GM23338 (cell line): Measurements from ENCODE around the gene GPR108. TPM values are rescaled to one million over a fixed set of nuclear protein-coding genes. Genes with fewer than 3 reads are reported as not detected.

Source experiments
- ATAC-seq: fragments of 200-7000 bp; cut with Tn5 transposase; 3 replicates; pipeline ENCODE4 v1.9.1; 2020
- DNase-seq: peaks from one replicate; pipeline ENCODE4 v3.0.0-alpha.2; 2015; ENCODE audit warnings: low spot score
- H2AFZ ChIP-seq: fragments of 200-600 bp; sonication (generic); 2 replicates; pipeline ENCODE4 v1.8.0; 2016; ENCODE audit warnings: antibody characterized with exemption, mild to moderate bottlenecking, moderate library complexity
- H3F3A ChIP-seq: fragments of 200-600 bp; sonication (generic); replicated peaks from 2 replicates; pipeline ENCODE4 v1.8.0; 2017; ENCODE audit warnings: antibody characterized with exemption, mixed run types, low read depth
- H3K27ac ChIP-seq: fragments of 200-600 bp; sonication (generic); 2 replicates; pipeline ENCODE4 v1.6.1; 2016; ENCODE audit warnings: low read depth
- H3K27me3 ChIP-seq: fragments of 200-600 bp; sonication (generic); 2 replicates; pipeline ENCODE4 v1.8.0; 2016; ENCODE audit warnings: mild to moderate bottlenecking, mixed run types, moderate library complexity; ENCODE audit not compliant: insufficient read depth
- H3K36me3 ChIP-seq: fragments of 200-600 bp; sonication (generic); 2 replicates; pipeline ENCODE4 v1.8.0; 2016; ENCODE audit warnings: mild to moderate bottlenecking; ENCODE audit not compliant: insufficient read depth
- H3K4me1 ChIP-seq: fragments of 200-600 bp; sonication (generic); 2 replicates; pipeline ENCODE4 v1.8.0; 2016; ENCODE audit warnings: mild to moderate bottlenecking, moderate library complexity; ENCODE audit not compliant: insufficient read depth
- H3K4me2 ChIP-seq: fragments of 200-600 bp; sonication (generic); 2 replicates; pipeline ENCODE4 v1.7.1; 2017; ENCODE audit warnings: mixed run types
- H3K4me3 ChIP-seq: fragments of 200-600 bp; sonication (generic); 2 replicates; pipeline ENCODE4 v1.6.1; 2016; ENCODE audit warnings: mixed run types
- H3K79me2 ChIP-seq: fragments of 200-600 bp; sonication (generic); replicated peaks from 2 replicates; pipeline ENCODE4 v1.8.0; 2017; ENCODE audit warnings: mild to moderate bottlenecking; ENCODE audit not compliant: insufficient read depth
- H3K9me2 ChIP-seq: fragments of 200-600 bp; sonication (generic); 2 replicates; pipeline ENCODE4 v1.8.0; 2017; ENCODE audit not compliant: insufficient read depth
- H4K20me1 ChIP-seq: fragments of 200-600 bp; sonication (generic); replicated peaks from 2 replicates; pipeline ENCODE4 v1.8.0; 2017; ENCODE audit warnings: mild to moderate bottlenecking; ENCODE audit not compliant: insufficient read depth
- H3K27ac Mint-ChIP-seq: 2 replicates; pipeline ENCODE4 v1.8.0; 2020; ENCODE audit warnings: inconsistent platforms, mild to moderate bottlenecking, moderate library complexity, mixed read lengths
- H3K27me3 Mint-ChIP-seq: 3 replicates; pipeline ENCODE4 v1.8.0; 2022; ENCODE audit warnings: low read depth, mild to moderate bottlenecking, moderate library complexity, mixed read lengths, inconsistent platforms; ENCODE audit not compliant: insufficient read depth, poor library complexity
- H3K36me3 Mint-ChIP-seq: 3 replicates; pipeline ENCODE4 v1.8.0; 2021; ENCODE audit warnings: low read depth, mild to moderate bottlenecking, inconsistent platforms, moderate library complexity, mixed read lengths
- H3K4me1 Mint-ChIP-seq: 3 replicates; pipeline ENCODE4 v1.8.0; 2020; ENCODE audit warnings: mild to moderate bottlenecking, inconsistent platforms, mixed read lengths
- H3K4me3 Mint-ChIP-seq: 3 replicates; pipeline ENCODE4 v1.8.0; 2021; ENCODE audit warnings: moderate library complexity, mild to moderate bottlenecking, inconsistent platforms, mixed read lengths
- H3K9me3 Mint-ChIP-seq: 3 replicates; pipeline ENCODE4 v1.8.0; 2020; ENCODE audit warnings: moderate library complexity, mild to moderate bottlenecking, inconsistent platforms, mixed read lengths
- CREB1 ChIP-seq: fragments of 250-450 bp; sonication (Bioruptor Pico); IDR thresholded peaks from 2 replicates; pipeline ENCODE4 v1.5.0; 2020; ENCODE audit warnings: low read depth, mild to moderate bottlenecking, moderate library complexity
- CTCF ChIP-seq, 2 experiments: fragments of 200-600 bp in 1 of 2; sonication (generic) in 1 of 2; conservative IDR thresholded peaks; 2 replicates each; pipeline versions ENCODE4 v1.5.1 to v1.6.1; 2016 to 2017; ENCODE audit warnings: antibody characterized with exemption in 2 of 2, low read depth in 2 of 2, mild to moderate bottlenecking in 2 of 2, moderate library complexity in 1 of 2
- ETS1 ChIP-seq: IDR thresholded peaks from 2 replicates; pipeline ENCODE4 v1.6.1; 2016; ENCODE audit warnings: antibody characterized with exemption
- EZH2 ChIP-seq: fragments of 200-600 bp; sonication (generic); IDR thresholded peaks from one replicate; pipeline ENCODE4 v1.8.0; 2017; ENCODE audit warnings: antibody characterized with exemption, mild to moderate bottlenecking, low read depth; ENCODE audit not compliant: unreplicated experiment
- EZH2phosphoT487 ChIP-seq: fragments of 200-600 bp; sonication (generic); IDR thresholded peaks from one replicate; pipeline ENCODE4 v1.8.1; 2018; ENCODE audit warnings: antibody characterized with exemption; ENCODE audit not compliant: unreplicated experiment
- JUNB ChIP-seq: IDR thresholded peaks from one replicate; pipeline ENCODE4 v1.6.1; 2016; ENCODE audit warnings: antibody characterized with exemption; ENCODE audit not compliant: unreplicated experiment
- NANOG ChIP-seq: IDR thresholded peaks from 2 replicates; pipeline ENCODE4 v1.6.1; 2016; ENCODE audit warnings: antibody characterized with exemption, borderline replicate concordance
- POLR2AphosphoS5 ChIP-seq: IDR thresholded peaks from 2 replicates; pipeline ENCODE4 v1.6.1; 2016; ENCODE audit warnings: antibody characterized with exemption, low read depth
- REST ChIP-seq: IDR thresholded peaks from one replicate; pipeline ENCODE4 v1.6.1; 2018; ENCODE audit warnings: antibody characterized with exemption; ENCODE audit not compliant: unreplicated experiment
- STAT1 ChIP-seq: IDR thresholded peaks from one replicate; pipeline ENCODE4 v1.6.1; 2016; ENCODE audit warnings: antibody characterized with exemption; ENCODE audit not compliant: unreplicated experiment
- ZNF114 ChIP-seq: fragments of 250-450 bp; sonication (Bioruptor Pico); IDR thresholded peaks from 2 replicates; pipeline ENCODE4 v1.5.0; 2020; ENCODE audit warnings: mild to moderate bottlenecking, moderate library complexity
- ZNF331 ChIP-seq: fragments of 250-450 bp; sonication (Bioruptor Pico); IDR thresholded peaks from 2 replicates; pipeline ENCODE4 v1.5.0; 2020; ENCODE audit warnings: low read depth, mild to moderate bottlenecking, moderate library complexity
- ZNF462 ChIP-seq: fragments of 250-450 bp; sonication (Bioruptor Pico); IDR thresholded peaks from 2 replicates; pipeline ENCODE4 v1.5.0; 2020; ENCODE audit warnings: mild to moderate bottlenecking, moderate library complexity
- polyA plus RNA-seq: library from polyadenylated mRNA; unstranded; fragments of >200 nt; fragmentation: Nextera tagmentation; extraction: Ambion mirVana; gene quantifications from 2 replicates; pipeline ENCODE4 v1.2.1, GENCODE V29; 2016
- total RNA-seq: library from RNA; depleted of rRNA; stranded (reverse); fragments of >200 nt; shearing (Covaris generic); gene quantifications from 2 replicates; pipeline ENCODE4 v1.2.3, GENCODE V29; 2014

Gene GPR108
- total and polyA plus RNA-seq, 2 experiments from 2014 or later = 44.8 to 57.9 TPM

GRCh38 chr19:6772866-6773322 is 35.5 kb upstream of the GPR108 start:
- Histone ChIP-seq H3K4me3 (no peak overlapping the region), H4K20me1 (no peaks in the 10 kb centered on the region), H3K27ac (no peak overlapping the region), H2AFZ (peak overlapping the region; percentile 94), H3K4me1 (peaks cover 10% of the 10 kb centered on the region; the same call in 1 of the 2 replicates), H3K27me3 (no peaks in the 10 kb centered on the region), H3K79me2 (no peaks in the 10 kb centered on the region), H3K4me2 (peak overlapping the region; percentile 51; the same call in 1 of the 2 replicates), H3K9me2 (no peaks in the 10 kb centered on the region), H3F3A (no peaks in the 10 kb centered on the region), H3K36me3 (no peaks in the 10 kb centered on the region)
- Mint-ChIP-seq H3K36me3 (peaks cover 35% of the 10 kb centered on the region), H3K4me3 (no peak overlapping the region), H3K9me3 (peaks cover 60% of the 10 kb centered on the region), H3K27ac (no peak overlapping the region), H3K27me3 (peaks cover 13% of the 10 kb centered on the region), H3K4me1 (0 out of 3 replicates have a peak, but pooled peaks cover 3% of the 10 kb centered on the region)
- ATAC-seq (no peak), DNase-seq (no peak)
- TF ChIP-seq ETS1 (no peak), EZH2phosphoT487 (no peak), ZNF331 (CRISPR knock-in tag) (no peak), JUNB (no peak), STAT1 (no peak), EZH2 (no peak), CREB1 (CRISPR knock-in tag) (no peak), REST (no peak), ZNF462 (CRISPR knock-in tag) (no peak), POLR2AphosphoS5 (no peak), ZNF114 (CRISPR knock-in tag) (no peak), NANOG (no peak), CTCF (conservative IDR thresholded peaks at IDR 0.05; ENCODE audit: low read depth in 2 of 2) (no peak)
